Epithelial cell of esophagus (primary cell): Measurements from ENCODE around the gene UBA5.
"Not testable (repeated sequence)": the region's sequence is repeated elsewhere in the genome, so short reads cannot be mapped to it uniquely, and the experiment has no call there.

ENCODE experiments used
- DNase-seq: peaks from one replicate; pipeline ENCODE4 v3.0.0; 2010; ENCODE audit warnings: low read depth
- H3K4me3 ChIP-seq: 2 replicates; pipeline ENCODE4 v1.5.1; 2011; ENCODE audit warnings: mild to moderate bottlenecking, low read length, control low read depth
- TF ChIP-seq, protein P1 (sequence below): IDR thresholded peaks from 2 replicates; pipeline ENCODE4 v1.5.1; 2011; ENCODE audit warnings: low read depth, mild to moderate bottlenecking, low read length, control low read depth, inconsistent platforms; ENCODE audit not compliant: insufficient read depth; ENCODE audit errors: missing control alignments

Gene UBA5

DNA sequence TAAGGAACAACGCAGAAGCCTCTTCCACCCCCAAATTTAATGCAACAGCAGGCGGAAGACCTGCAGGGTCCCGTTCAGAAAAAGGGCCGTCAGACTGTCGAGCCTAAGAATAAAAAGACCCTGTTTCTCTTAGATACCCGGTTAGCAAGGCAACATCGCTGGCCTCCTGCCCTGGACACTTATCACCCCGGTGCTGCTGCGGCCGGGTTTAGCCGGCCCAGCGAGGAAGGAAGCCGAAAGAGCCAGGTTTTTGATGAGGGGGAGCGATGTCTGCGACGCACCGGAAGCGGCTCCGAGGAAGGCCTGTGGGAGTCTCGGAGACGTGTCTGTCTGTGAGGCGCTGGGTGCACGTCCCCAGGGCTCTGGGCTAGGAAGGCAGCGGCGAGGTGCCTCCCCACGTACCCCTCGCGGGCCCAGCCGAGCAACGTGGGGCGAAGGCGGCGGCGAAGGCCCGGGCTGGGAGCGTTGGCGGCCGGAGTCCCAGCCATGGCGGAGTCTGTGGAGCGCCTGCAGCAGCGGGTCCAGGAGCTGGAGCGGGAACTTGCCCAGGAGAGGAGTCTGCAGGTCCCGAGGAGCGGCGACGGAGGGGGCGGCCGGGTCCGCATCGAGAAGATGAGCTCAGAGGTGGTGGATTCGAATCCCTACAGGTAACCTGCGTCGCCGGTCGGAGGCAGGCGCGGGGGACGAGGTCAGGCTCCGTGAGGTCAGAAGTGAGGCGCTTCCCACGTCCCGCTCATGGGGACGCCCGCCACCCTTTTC, at the start of gene UBA5:
TSS of gene UBA5 (plus strand) at position 278 of the 759 bp plus-strand sequence. CDS start at position 487, 209 bp downstream.
- peak within 1 kb of the TSS; percentile 81 for H3K4me3 ChIP-seq
- TF ChIP-seq, protein P1, sequence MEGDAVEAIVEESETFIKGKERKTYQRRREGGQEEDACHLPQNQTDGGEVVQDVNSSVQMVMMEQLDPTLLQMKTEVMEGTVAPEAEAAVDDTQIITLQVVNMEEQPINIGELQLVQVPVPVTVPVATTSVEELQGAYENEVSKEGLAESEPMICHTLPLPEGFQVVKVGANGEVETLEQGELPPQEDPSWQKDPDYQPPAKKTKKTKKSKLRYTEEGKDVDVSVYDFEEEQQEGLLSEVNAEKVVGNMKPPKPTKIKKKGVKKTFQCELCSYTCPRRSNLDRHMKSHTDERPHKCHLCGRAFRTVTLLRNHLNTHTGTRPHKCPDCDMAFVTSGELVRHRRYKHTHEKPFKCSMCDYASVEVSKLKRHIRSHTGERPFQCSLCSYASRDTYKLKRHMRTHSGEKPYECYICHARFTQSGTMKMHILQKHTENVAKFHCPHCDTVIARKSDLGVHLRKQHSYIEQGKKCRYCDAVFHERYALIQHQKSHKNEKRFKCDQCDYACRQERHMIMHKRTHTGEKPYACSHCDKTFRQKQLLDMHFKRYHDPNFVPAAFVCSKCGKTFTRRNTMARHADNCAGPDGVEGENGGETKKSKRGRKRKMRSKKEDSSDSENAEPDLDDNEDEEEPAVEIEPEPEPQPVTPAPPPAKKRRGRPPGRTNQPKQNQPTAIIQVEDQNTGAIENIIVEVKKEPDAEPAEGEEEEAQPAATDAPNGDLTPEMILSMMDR: no peak
- peak; percentile 71 for DNase-seq

DNA sequence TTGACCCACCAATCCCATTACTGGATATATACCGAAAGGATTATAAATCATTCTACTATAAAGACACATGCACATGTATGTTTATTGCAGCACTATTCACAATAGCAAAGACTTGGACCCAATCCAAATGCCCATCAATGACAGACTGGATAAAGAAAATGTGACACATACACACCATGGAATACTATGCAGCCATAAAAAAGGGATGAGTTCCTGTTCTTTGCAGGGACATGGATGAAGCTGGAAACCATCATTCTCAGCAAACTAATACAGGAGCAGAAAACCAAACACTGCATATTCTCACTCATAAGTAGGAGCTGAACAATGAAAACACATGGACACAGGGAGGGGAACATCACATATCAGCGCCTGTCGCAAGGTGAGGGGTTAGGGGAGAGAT, 44.8 kb upstream of the UBA5 start:
- not testable (repeated sequence) for H3K4me3 ChIP-seq, DNase-seq

GRCh38 chr3:132615881-132616280, 44.2 kb upstream of the UBA5 start:
- peak; percentile 56 for DNase-seq
- TF ChIP-seq, protein P1: no peak
- no peak overlapping the region for H3K4me3 ChIP-seq

GRCh38 chr3:132616780-132617179, 43.3 kb upstream of the UBA5 start:
- no peak for DNase-seq
- TF ChIP-seq, protein P1: no peak
- H3K4me3 ChIP-seq: no peak overlapping the region

DNA sequence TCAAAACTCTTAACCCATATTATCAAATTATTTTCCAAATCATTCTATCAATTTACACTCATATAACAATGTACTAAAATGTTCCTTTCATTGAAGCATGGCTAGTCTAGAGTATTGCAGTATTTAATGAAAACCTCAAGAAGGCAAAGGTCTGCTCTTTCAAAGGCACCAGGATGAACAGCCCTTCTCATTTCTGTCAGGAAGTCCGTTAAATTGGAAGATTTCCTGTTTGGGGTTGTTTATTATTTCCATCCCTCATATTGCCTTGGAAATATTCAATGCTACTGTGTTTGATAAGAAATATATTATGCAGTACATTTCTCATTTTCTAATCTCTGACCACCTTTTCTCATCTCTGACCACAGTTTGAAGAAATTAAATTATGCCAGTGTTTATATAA, 38.0 kb upstream of the UBA5 start:
- no peak overlapping the region for H3K4me3 ChIP-seq
- TF ChIP-seq, protein P1: no peak
- no peak for DNase-seq

DNA sequence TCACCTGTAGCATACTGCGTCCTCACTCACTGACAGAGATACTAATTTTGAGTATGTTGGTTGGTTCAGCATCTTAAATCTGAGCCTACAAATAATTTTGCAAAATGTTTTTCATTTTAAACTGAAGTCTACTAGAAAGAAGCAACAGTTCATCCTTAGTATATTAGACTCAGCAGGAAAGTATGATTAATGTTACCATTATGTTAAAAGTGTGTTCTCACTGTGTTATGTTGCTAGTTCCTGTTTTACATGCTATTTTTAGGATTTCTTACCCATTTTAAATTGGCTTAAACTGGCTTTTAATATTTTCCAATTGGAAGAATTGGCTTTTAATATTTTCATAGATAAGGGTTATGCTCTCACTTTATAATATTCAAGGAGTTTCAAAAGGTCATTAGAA, 37.4 kb upstream of the UBA5 start:
- no peak for DNase-seq
- no peak overlapping the region for H3K4me3 ChIP-seq
- TF ChIP-seq, protein P1: no peak

- DNase-seq: peak; percentile 79
- TF ChIP-seq, protein P1: no peak
- no peak overlapping the region for H3K4me3 ChIP-seq
Measured at GRCh38 chr3:132623646-132624045, 36.5 kb upstream of the UBA5 start.
